HG02970 (cell line): ENCODE results near the gene MPZL2.

Experiments
- ATAC-seq: cut with Tn5 transposase; IDR thresholded peaks from one replicate; pipeline ENCODE4 v1.9.1; 2021; ENCODE audit warnings: mild to moderate bottlenecking, moderate library complexity, moderate number of reproducible peaks; ENCODE audit not compliant: unreplicated experiment, low FRiP score

MPZL2 gene

DNA sequence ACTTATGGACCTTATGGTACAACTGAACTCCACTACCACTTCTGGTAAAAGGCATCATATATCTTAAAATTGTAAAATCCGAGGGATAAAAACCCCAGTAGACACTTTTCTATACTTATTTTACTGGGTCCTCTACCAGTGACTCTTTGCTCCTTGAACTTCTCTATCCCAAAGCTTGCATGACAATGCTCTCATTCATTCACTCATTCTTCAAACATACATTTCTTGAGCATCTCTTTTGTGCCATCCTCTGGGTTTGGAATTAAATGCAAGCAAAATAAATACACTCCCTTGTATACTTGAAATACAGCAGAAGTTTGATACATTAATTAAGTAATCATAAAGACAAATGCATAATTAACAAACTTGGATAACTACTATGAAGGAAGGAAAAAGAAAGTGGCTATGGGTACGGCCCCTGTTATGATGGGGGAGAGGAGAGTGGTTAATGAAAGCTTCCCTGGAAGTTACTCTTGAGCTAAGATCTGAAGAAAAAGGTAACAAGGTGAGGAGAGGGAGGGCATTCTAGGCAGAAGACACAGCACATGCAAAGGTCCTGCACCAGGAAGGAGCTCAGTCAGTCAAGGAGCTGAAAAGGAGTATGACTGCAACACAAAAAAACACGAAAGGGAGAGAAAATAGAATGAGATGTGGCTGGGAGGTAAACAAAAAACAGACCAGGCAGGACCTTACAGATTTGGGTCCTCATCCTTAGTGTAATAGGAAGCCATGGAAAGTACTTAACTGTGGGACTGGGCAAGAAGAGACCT is 19.9 kb downstream of the MPZL2 start:
- no peak for ATAC-seq

- no peak for ATAC-seq
Measured at GRCh38 chr11:118243161-118243560, 20.9 kb downstream of the MPZL2 start.

- peak; percentile 21 for ATAC-seq
Measured at GRCh38 chr11:118241764-118242098, 22.4 kb downstream of the MPZL2 start.

DNA sequence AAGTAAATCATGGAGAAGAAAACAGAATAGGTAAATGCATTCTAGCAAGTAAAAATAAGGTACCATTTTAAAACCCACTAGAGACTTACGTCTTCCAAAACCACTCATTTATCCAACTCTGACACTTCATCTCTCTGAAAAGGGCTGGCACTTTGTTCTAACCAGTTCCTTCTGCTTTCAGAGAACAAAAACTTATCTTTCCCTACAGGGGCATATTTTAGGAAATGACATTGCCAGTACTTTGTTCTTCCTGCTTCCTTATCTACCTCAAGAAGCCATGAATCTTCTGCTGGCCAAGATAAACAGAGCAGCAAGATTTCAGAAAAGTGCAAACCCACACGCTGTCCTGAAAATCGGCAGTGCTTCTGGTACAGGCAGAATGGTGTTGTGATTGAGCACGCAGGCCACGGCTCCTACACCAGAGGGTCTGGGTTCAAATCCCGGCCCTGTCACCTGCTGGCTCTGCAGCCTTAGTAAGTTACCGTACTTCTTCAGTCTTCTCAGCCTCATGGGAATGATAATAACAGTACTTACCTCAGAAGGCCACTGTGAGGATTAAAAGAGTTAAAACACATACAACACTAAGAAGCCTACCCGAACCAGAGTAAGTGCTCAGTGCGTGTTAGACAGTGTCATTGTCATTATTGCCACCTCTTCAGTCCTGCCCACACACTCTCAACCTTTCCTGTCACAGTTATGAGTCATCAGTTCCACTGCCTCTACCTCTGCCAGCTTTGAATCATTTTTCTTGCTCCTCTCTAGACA is 22.9 kb downstream of the MPZL2 start:
- ATAC-seq = peak; percentile 58

DNA sequence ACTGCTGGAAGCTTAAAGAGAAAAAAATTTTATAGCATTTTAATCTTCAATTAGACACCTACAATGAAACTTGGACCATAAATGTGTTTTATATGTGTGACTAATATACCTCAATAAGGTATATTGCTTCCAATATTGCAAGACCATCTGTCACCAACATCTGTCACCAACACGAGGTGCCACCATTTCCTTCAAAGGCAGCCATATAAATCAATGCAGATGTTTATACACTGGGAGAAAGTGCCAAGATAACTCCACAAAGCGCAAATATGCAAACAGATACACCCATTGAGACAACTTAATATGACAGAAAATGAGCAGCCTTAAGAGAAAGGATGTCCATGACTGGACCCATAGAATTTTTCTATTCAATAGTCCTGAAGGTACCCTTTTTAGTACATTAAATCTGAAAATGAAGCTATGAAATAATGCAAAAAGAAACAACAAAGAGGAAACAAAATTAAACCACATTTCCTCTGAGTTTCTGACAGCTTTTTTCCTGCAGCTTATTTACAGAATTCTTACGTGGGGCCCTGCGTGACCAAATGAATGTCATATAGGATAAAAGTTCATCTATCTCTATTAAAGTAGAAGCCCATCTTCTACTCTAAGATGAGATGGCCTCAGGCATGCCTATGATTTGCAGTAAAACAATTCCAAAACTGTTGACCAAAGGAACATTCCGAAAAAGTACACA is 24.4 kb downstream of the MPZL2 start:
- no peak for ATAC-seq

DNA sequence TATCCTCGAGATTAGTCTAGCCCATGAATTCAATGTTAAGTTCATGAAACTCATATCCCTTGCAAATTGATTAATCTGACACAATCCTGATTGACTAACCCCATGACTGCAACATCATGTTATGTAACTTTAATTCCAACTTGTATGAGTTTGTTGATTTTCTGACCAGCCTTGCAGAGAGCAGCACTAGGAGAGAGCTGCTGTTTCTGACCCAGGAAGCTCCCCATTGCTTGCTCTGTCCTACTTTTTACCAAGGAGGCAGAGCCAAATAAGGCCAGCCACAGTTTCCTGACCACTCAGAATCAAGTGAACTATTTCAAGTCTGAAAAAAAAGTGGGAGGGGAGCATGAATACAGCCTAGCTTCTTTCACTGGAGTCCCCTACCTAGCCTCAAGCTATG is 25.2 kb downstream of the MPZL2 start:
- ATAC-seq = no peak

- no peak for ATAC-seq
Measured at GRCh38 chr11:118238421-118238820, 25.7 kb downstream of the MPZL2 start.

- no peak for ATAC-seq
Measured at GRCh38 chr11:118236170-118236569, 27.9 kb downstream of the MPZL2 start.

GRCh38 chr11:118234833-118235232 is 29.3 kb downstream of the MPZL2 start:
- no peak for ATAC-seq

DNA sequence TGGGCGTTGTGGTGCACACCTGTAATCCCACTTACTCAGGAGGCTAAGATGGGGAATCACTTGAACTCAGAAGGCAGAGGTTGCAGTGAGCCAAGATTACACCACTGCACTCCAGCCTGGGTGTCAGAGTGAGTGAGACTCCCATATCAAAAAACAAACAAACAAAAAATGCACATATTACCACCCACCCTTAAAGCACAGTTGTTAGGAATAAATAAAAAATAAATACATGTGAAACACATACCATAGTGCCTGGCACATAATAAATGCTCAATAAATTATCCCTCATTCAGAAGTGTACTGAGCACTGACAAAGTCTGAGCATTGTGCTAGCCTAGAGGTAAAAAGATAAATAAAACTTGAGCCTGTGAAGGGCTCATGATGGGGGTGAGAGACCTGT is 30.2 kb downstream of the MPZL2 start:
- no peak for ATAC-seq

DNA sequence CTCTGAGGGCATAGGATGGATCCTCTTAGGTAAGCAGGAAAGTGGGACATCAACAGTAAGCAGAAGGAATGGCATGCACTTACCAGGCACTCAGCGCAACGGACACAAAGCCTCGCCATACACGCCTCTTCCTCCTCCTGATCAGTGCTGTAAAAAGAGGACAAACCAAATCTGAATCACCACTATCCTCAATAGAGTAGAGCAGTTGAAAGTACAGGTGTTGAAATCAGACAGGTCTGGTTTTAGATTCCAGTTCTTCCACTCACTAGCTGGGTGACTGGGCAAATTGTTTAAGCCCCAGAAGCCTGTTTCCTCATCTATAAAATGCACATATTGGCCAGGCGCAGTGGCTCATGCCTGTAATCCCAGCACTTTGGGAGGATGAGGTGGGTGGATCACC is 30.7 kb downstream of the MPZL2 start:
- no peak for ATAC-seq

DNA sequence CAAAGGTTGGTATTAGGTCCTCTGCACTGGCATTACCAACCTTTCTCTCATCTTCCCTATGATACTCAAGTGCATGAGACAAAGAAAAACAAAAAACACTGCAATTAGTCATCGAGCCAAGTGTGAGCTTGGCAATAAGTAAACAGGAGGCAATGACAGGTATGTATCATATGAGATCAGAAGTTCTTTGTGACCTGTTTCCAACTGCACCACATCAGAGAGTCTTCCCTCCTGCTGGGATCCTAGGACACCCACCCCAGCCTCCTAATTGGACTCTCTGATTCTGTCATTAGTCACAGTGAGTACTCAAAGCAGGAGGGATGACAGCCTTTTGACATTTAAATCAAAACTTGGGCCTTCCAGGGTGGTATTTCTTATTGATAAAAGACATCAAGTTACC is 31.4 kb downstream of the MPZL2 start:
- ATAC-seq = no peak

- ATAC-seq = no peak
Measured at GRCh38 chr11:118231461-118231860, 32.6 kb downstream of the MPZL2 start.

DNA sequence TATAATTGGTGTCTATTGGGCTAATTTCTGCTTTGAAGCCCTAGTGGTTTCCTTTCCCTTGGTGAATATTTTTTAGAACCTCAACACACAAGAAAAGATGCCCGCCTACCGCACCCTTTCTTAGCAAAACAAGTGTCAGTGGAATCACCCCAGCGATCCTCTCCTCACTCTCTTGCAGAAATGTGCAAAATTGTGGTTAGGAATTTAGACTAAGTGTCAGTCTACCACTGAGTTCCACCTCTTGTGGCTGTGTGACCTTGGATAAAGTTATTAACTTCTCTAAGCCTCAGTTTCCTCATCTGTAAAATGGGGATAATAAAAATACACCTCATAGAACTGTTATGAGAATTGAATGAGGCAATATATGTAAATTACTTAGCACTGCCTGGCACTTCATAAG is 34.0 kb downstream of the MPZL2 start:
- no peak for ATAC-seq

DNA sequence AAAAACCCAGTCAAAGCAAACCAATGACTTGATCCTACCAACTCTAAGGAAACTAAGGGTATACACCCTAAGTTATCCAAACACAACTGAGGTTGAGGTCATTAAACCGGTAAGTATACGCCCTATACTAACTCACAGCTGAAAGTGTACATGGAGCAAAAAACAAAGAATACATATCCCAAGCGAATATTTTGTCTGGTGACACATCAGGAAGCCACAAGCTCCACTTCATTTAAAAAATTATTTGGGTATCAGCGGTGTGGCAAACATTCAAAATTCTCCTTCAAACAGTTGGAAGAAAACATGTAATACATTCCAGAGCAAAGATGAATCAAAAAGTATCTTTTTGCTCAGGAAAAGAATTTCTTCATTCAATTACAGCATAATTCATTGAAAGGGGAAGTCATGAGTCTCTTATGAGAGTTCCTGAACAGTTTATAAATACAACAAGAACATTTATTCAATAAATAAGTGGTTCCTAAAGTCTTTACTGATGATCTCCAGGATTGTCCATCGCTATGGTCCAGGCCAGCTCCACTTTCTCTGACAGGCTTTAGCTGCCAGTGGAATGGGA is 34.7 kb downstream of the MPZL2 start:
- no peak for ATAC-seq

- ATAC-seq = peak; percentile 46
Measured at GRCh38 chr11:118227865-118228785, 36.0 kb downstream of the MPZL2 start.

- ATAC-seq = no peak
Measured at GRCh38 chr11:118226781-118227180, 37.3 kb downstream of the MPZL2 start.

GRCh38 chr11:118226296-118226695 is 37.8 kb downstream of the MPZL2 start:
- no peak for ATAC-seq

DNA sequence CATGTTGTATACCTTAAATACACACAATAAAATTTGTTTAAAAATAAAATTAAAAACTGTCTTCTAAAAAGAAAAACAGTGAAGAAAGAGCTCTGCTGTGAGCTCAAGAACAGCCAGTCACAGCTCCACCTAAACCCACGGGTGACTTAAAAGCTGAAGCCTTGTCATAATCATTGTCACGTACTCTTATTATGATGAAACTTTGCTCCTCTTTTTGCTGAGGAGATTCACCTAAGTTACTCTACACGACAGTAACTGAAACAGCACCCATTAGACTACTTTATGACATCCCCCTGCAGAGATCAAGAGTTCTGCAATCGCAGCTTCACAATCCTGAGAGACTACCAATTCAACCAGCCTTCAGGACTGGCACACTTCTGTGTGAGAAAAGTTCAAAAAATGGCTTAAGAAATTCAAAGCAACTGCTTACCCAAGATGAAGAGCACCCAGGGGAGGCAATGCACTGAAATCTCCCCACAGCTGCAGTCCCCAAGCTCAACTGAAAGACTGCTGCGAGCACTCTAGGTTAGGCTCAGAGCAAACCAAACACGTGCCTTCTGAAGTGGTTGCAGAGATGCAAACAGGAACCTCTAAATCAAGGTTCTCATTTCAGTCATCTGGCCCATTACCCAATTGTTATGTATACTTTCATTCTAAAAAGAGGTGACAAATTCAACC is 39.4 kb downstream of the MPZL2 start, which contains the start of gene JAML:
Gene JAML (minus strand): TSS at position 501 of the 678 bp plus-strand sequence. CDS start 10,145 bp downstream, outside the sequence.
- no peak for ATAC-seq
